OCI-LY7 (cell line): ENCODE measurements around the gene ZNF124.

Experiments used
- EZH2phosphoT487 ChIP-seq: fragments of 200-600 bp; sonication (generic); IDR thresholded peaks from 2 replicates; pipeline ENCODE4 v1.6.1; 2018; ENCODE audit warnings: low read depth, borderline replicate concordance, mild to moderate bottlenecking, mixed run types, antibody characterized with exemption, low read length, moderate library complexity, mixed read lengths
- TF ChIP-seq, protein P1 (sequence below): fragments of 200-600 bp; sonication (generic); conservative IDR thresholded peaks from 2 replicates; pipeline ENCODE4 v1.5.1; 2014; ENCODE audit warnings: mild to moderate bottlenecking, antibody characterized with exemption, low read length, moderate library complexity, mixed read lengths

DNA sequence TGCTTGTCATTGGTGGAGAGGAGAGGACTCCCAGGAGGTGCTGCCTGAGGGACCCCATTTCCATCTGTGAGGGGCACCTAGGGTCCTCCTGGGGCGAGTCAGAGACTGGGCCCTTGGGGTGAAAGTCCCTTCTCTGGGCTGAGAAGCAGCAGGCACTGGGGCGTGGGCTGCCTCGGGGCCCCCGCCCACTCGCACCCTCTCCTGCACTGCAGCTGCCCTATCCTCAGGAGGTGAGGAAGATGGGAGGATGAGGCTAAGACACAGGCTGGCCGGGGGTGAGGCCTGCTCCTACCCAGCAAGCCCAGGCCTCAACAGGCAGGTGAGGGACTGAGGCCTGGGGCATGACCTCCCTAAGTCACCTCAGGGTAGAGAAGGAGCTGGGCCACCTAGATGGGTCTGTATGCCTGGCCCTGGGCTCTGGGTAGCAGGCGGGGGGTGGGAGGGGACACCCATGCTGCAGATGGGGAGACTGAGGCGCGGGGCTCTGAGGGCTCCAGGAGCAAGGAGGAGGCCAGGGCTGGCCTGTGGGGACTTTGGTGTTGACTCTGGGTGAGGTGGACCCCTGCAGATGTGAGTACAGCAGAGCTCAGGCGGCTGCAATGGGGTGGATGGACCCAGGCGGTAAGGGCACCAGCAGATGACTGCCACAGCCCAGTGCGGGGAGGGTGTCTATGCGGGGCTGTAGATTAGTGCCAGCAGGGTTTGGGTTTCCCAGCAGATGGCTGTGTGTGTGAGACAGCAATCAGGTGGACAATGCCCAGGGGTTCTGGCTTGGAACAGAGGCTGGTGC is 57.3 kb downstream of the ZNF124 start:
- TF ChIP-seq, protein P1, sequence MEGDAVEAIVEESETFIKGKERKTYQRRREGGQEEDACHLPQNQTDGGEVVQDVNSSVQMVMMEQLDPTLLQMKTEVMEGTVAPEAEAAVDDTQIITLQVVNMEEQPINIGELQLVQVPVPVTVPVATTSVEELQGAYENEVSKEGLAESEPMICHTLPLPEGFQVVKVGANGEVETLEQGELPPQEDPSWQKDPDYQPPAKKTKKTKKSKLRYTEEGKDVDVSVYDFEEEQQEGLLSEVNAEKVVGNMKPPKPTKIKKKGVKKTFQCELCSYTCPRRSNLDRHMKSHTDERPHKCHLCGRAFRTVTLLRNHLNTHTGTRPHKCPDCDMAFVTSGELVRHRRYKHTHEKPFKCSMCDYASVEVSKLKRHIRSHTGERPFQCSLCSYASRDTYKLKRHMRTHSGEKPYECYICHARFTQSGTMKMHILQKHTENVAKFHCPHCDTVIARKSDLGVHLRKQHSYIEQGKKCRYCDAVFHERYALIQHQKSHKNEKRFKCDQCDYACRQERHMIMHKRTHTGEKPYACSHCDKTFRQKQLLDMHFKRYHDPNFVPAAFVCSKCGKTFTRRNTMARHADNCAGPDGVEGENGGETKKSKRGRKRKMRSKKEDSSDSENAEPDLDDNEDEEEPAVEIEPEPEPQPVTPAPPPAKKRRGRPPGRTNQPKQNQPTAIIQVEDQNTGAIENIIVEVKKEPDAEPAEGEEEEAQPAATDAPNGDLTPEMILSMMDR, result no peak
- no peak for TF ChIP-seq EZH2phosphoT487
